Epidermal melanocyte (primary cell): ENCODE data around the gene CFAP92.

Experiments used
- DNase-seq: peaks from one replicate; pipeline ENCODE4 v3.0.0; 2011; ENCODE audit warnings: low spot score; ENCODE audit not compliant: insufficient read length

Gene CFAP92, protein sequence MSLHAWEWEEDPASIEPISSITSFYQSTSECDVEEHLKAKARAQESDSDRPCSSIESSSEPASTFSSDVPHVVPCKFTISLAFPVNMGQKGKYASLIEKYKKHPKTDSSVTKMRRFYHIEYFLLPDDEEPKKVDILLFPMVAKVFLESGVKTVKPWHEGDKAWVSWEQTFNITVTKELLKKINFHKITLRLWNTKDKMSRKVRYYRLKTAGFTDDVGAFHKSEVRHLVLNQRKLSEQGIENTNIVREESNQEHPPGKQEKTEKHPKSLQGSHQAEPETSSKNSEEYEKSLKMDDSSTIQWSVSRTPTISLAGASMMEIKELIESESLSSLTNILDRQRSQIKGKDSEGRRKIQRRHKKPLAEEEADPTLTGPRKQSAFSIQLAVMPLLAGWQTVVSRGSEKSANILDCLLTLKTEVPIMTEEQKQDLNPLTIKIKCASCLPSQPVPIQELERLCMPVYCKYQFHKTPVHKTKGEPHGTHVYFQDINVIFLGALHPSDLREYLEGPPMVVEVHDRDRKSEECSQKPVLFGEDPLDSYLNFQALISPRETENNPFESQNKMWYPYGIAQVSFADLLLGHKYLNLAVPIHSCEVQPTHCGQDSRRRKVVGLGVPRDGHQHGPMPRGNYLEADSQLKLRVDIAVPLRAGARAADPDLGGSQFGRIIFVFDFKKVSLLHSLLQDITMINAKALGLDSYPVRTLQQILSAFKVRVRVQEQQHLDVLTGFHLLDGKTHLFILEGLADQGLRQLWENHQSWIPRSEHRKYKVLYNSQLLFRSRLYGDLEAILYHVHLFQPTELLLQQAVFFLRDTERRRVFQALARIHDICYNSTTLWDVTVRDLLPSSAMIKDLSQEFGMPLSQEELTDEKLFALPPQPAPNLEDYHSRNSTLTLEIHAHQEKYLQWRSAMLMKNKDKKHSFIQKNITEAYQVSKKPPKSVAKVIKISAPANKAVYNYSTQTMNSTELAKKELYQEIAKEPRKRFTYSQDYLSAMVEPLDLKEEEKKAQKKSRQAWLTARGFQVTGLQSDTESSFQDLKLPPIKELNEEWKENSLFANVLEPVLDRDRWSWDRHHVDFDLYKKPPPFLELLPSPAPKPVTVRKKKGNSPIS

DNA sequence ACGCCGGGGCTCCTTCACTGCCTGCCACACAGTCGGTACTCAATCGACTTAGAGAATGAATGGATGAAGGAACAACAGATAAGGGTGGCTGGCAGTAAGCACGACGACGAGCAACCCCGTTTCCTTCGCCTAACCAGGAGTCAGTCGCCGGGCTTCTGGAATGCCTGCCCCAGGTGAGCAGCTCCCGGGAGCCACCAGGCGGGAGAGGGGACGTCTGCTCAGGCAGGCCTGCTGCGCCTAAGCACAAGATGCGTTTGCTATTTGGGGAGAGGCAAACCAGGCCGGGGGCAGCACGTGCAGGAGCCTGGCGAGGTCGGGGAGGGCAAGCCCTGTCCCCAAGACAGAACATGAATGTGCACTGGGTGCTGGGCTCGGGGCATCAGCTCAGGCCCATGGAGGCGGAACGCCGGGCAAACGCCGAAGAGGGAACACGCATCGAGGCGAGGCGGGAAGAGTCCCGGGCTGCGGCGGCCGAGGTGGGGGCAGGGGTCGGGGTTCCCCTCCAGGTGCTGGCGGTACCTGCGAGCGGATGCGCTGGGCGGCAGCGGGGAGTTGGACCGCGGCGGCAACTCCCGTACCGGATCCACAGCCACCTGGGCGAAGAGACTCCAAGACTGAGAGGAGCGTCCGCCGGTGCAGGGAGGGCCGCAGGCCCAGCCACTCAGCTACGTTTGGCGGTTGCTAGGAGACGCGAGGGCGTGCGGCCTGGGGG is at the start of gene CFAP92:
CFAP92 (minus strand) TSS at position 616 of the 712 bp plus-strand sequence. CDS start 772 bp downstream, outside the sequence.
- DNase-seq = no peak

DNA sequence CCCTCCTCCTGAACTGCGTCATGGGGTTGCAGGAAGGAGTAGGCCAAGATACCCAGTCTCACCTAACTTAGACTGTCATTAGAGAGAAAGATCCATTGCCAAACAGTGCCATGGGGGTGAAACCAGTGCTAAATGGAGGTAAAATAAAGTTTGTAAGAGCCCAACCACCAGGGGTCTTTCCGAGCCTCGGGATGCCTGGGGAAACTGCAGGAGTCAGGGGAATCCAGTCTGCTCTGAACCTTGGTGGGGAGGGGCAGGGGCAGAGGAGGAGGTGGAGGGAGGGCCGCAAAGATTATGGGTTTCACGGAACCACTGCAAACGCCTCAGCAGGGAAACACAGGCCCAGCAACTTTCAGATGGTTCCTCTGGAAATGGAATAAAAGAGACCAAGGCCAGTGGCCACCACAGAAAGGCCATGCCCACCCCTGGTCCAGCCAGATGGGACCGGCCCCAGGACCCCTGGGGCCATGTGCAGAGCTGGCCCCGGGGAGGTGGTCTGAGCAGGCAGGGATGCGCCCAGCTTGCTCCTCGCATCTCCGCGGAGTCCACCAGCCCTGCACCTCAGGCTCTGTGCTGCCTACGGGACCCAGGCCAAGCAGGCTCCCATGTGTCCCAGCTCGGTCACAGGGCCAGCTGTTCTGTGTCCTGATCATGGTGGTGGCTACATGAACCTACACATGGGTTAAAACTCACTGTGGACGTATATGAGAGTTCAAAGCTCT is 46.9 kb upstream of the CFAP92 start:
- DNase-seq = no peak

DNA sequence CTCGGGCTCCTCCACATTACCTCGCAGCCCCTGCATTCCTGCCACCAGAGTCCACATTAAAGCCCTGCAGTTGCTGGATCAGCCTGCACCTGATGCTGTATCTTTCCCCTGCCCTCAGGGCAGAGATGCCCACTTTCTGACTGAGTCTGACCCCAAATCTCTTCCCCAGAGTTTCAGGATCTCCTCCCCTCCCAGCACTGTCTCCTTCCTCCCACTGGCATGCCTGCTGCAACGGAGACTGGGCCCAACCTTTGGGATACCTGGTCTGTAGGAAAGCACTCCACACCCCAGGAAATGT is 46.1 kb upstream of the CFAP92 start:
- no peak for DNase-seq

DNA sequence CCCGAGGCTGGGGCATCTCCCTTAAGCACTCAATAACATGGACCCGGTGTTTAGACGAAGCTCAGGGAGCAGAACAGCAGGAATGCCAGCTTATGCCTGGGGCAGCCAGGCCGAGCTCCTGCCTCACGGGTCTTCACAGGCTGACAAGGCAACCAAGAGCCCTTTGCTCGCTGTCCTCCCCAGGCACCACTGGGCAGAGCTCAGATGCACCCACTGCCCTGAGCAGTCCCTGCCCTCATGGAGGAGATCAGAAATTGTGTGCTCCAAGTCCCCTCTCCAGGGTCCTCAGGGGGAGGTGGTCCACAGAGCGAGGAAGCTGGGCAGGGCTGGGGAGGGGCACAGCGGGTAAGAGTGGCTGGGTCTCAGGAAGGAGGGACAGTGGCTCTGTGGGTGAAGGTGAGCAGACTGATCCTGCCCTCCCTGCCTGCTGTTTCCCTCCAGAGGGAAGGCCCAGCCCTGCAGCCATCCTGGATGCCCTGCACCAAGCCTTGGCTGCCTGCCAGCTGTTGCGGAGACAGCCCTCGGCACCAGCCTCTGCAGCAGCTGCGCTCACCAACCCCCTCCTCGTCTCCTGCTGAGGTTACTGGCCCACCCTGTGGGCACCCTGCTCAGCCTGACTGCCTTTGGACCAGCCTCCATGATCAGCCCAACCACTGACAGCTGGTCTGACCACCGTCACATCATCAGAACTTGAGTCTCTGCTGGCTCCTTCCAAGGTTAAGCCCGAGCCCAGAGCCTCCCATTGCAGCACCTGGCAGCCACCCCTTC is 45.6 kb upstream of the CFAP92 start:
- no peak for DNase-seq

DNA sequence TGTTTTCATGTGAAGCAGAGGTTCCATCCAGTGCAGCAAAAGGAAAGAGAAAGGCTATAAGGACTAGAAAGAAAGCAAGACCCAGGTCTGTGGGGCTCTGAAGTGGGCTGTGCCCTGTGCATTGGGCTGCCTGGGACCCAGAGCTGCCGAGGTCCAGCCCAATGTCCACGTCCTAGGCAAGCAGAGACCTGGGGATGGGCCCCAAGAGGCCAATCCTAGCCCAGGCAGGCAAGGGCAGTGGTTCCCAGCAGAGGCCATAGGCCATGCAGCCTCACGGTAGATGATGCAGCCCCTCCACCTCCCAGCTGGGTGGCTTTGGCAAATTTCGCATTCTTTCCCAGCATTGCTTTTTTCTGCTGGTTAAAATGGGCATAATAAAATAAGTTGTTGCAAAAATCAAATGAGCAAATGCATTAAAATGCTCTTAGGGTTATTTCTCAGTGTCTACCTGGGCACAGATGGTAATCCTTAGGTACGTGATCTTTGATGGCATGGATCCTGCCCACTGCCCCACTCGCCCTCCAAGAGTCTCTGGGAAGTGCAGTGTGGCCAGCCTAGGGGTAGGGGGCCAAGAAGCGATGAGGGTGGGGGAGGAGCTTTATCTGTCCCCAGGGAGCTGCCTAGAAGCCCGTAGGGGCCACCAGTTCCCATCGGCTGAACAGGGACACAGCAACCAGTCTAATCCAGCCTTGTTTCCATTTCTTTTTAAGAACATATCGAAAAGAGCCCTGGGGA is 44.4 kb upstream of the CFAP92 start:
- no peak for DNase-seq

DNA sequence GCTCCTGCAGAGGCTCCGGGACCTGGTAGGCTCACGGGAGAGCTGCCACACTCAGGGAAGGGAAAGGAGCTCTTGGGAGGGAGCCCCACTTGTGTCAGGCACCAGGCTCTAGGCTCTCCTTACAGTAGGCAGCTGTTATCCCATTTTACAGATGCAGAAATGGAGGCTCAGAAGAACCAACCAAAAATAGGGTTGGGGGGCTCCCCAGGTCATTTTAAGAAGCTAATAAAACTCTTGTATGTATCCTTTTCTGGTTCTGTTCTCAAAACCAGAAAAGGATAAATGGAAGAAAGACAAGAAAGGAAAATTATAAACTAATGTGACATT is 43.2 kb upstream of the CFAP92 start:
- DNase-seq = no peak

DNA sequence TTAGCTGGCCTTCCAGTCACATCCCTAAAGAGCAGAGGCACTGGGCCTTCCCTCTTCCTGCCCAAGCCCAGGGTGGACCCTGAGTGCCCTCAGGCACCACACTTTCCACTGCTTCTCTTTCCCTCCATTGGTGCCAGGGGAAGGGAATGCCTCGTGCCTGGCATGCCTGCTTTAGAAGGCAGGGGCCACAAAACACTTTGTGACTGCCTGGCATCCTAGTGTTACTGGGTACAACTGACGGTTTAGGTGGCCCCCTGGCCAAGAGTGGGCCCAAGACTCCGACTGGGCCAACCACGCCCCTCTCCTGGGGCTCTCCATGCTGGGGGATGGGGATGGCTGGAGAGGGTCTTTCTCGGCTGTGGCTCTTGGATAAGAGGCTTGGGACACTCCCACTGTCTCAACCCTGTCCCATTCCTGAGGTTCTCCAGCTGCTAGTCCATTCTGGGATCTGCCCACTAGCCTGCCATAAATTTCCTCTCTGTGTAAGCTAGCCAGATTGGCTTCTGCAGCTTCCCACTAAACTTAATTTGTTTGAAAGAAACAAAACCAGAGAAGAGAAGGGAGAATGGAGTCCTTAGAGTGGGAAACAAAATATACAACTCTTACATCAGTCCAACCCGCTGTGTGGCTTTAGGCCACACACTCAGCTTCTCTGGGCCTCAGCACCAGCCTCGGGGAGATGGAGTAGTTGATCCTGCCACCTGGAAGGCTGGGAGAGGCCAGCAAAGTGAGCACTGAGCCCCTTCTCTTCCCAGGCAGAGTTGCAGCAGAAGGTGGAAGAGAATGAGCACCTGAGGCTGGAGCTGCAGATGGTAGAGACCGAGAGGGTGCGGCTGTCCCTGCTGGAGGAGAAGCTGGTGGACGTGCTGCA is 42.6 kb upstream of the CFAP92 start:
- no peak for DNase-seq

DNA sequence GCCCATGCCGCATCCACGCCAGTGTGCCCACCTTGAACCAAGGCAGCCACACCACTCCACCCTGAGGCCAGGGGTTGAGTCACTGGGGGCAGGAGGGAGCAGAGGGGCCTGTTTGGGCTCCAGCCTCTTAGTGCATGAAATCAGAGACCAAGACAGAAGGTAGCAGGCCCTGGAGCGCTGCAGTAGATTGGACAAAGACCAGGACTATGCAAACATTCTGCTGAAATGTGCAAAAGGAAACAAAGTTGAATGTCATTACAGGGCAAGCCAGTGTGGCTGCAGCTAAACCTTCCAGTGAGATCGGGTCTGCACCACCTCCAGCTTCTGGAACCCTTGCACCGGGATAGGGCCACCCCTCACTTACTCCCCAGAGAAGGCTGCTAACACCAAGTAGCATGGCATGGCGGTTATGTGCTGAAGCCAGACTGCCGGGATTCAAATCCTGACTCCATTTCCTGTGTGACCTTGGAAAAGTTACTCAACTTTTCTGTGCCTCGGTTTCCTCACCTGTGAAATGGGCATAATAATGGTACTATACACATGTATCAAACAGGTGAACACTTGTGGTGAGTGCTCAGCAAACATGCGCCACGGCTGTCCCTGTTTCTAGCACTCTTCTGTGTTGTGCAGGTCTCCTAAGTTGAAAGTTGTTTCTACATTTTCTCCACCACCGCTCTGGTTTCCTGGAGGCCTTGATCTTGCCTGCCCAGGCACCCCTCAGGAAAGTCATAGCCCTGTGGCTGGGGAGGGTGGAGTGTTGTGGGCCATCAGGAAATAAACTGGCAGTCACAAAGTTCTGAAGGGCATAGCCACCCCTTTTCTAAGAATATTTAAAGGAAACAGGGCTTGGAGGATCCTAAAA is 41.7 kb upstream of the CFAP92 start:
- DNase-seq = no peak

DNA sequence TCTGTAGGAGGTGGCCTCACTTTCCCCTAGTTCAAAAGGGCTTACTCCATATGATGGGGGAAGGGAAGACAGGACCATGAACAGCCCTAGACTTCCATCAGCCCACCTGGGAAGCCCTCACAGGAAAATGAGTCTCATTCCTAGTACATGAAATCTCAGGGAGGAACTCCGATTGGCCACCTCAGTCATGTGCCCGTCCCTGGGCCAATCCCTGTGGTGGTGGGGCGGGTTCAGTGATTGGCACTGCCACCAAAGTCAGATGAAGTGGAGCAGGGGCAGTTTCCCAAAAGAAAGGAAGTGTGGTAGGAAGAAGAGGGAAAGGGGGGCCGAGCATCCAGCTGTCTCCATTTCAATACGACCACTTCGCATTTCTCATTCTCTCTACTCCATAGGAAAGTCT is 40.8 kb upstream of the CFAP92 start:
- no peak for DNase-seq

DNA sequence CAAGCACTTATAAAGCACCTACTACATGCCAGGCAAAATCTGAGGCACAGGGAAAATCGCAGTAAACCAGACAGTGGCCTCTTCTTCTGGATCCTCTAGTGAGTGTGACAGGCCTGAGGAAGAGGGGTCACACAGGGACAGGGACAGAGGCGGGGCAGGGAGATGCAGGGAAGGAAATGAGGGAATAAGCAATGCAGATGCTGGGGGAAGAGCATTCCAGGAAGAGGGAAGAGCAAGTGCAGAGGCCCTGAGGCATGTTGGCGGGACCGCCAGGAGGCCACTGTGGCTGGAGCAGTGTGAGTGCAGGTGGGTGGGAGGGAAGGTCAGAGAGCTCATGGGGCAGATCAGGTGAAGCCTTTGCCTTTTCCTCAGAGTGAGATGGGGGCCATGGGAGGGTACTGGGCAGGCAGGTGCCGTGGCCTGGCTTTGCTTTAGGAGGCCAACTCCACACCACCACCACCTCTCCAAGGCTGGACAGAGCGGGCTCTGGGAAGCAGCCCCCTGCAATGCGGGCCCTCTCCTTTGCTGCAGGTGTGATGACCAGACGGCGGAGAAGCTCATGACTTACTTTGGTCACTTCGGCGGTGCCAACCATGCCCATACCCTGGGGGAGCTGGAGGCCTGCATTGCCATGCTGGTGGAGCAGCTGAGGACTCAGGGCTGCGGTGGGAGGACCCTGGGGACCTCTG is 39.9 kb upstream of the CFAP92 start:
- DNase-seq = no peak

DNA sequence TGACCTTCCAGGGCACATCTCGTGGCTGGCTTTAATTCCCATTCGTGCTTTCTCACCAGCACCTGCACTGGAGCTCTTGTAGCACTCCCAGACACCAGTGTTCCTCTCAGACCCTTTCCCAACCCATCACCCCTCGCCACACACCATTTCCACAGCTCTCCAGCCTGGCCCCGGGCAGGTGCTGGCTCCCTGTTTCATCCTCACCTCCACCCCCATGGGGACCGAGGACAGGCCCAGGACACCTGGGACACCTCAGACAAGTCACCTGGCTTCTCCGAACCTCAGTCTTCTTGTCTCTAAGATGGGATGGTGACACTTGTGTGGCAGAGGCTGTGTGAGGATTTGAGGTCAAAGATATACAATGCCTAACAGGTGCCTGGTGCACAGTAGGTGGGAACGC is 39.3 kb upstream of the CFAP92 start:
- DNase-seq = no peak

DNA sequence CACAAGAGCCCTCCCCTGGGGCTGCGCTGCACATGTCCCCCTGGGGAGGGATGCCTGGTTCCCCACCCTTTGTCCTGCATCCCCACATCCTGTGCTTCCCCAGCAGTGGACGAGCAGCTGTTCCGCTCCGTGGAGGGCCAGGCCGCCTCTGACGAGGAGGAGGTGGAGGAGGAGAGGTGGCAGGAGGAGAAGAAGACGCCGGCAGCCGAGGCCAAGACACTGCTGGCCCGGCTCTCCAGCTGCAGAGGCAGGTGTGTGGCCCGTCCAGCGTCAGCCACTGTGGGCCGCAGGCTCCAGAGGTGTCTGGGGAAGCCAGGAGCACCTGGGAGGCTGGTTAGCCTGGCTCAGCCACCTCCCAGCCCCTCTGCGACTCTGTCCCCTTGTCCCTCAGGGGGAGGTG is 38.8 kb upstream of the CFAP92 start:
- no peak for DNase-seq

DNA sequence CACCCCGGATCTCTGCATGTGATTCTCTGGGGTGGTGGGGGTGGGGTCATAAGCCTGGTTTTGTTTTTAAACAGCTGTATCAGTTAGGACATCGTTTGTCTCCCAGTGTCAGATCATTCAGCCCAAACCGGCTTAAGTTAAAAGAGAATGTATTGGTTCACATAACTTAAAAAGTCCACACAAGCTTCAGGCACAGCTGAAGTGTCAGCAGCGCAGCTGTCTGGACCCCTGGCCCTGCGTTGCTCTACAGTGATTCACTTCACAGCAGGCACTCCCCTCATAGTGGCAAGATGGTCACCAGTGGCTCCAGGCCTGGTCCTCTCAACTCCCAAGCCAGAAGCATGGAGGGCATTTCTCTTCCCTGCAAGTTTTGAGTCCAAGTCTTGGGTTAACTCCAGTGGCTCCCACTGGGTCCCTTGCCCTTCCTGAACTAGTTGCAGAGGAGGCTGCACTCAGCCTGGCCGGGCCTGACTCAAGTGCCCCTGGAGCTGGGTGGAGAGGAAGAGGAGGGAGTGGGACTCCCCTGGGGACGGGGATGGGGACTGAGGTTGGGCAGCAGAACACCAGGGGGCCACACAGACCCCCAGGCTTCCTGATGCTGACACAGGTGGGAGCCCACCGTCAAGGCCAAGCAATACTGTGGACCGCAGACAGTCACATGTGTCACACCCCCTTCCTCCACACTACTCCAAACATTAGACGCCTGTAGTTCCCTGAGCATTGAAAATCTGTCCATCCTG is 37.8 kb upstream of the CFAP92 start:
- no peak for DNase-seq

DNA sequence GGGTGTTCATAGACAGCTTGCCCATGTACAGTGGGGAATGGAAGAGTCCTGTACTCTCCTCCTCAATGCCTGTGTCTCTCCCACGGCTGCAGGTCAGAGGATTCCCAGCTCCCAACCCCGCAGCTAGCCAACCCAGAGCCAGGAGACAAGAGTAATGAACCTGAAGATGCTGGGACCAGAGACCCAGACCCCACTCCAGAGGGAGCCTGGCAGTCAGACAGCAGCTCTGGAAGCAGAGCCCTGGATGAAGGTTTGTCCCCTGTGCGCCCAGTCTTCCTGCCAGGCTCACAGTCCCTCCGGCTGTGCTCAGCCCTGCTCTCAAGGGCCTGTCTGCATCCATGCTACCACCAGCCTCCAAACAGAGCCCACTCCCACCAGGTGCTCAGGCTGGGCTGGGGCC is 36.7 kb upstream of the CFAP92 start:
- no peak for DNase-seq

DNA sequence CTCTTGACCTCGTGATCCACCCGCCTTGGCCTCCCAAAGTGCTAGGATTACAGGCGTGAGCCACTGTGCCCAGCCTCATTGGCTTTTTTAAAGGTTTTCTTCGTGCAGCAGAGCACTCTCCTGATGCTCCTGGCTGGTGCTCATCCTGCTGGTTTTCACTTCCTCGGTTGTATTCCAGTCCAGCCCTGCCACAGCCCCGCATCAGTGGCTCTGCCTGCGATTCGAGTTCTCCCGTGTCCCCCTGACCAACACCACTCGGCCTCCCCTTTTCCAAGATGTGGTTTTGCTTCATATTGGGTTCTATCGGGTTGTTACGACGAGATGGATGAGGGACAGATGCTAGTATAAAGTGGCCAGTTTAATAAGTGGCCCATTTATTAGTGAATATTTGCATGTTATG is 35.0 kb upstream of the CFAP92 start:
- no peak for DNase-seq

DNA sequence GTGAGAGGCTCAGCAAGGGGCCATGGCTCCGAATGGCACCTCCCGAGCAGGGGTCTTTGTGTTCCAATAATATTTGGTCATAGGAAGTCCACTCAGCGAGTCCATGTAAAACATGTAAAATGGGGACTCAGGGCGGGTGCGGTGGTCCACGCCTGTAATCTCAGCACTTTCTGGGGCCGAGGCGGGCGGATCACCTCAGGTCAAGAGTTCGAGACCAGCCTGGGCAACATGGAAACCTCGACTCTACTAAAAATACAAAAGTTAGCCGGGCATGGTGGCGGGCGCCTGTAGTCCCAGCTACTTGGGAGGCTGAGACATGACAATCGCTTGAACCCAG is 33.6 kb upstream of the CFAP92 start:
- no peak for DNase-seq
